Neural progenitor cell (in vitro differentiated cells): ENCODE measurements around the gene MUC3A.

Experiments
- CTCF ChIP-seq: fragments of 200-600 bp; sonication (generic); IDR thresholded peaks from 2 replicates; pipeline ENCODE4 v1.5.1; 2017; ENCODE audit warnings: antibody characterized with exemption, mild to moderate bottlenecking
- EZH2phosphoT487 ChIP-seq: fragments of 200-600 bp; sonication (generic); IDR thresholded peaks from 2 replicates; pipeline ENCODE4 v1.6.1; 2017; ENCODE audit warnings: antibody characterized with exemption

GRCh38 chr7:101017064-101017777, 67.9 kb downstream of the MUC3A start:
- no peak for TF ChIP-seq CTCF
- no peak for TF ChIP-seq EZH2phosphoT487
